Measurements from ENCODE around the gene GNAL.

The GNAL gene

GRCh38 chr18:11792632-11793031 is 103.6 kb downstream of the GNAL start:
- no peak for TF ChIP-seq CTCF (IDR thresholded peaks at IDR 0.05; ENCODE audit: borderline replicate concordance, control extremely low read depth, extremely low read depth, insufficient read depth, missing control alignments)
- DNase-seq (ENCODE audit: low spot score): no peak
- in situ Hi-C loops (cut with MboI; ENCODE audit: low sequenced_read_pairs, unreplicated experiment): no loop called here

GRCh38 chr18:11794195-11794594 is 105.1 kb downstream of the GNAL start:
- in situ Hi-C loops (cut with MboI; ENCODE audit: low sequenced_read_pairs, unreplicated experiment): no loop called here
- TF ChIP-seq CTCF (IDR thresholded peaks at IDR 0.05; ENCODE audit: borderline replicate concordance, control extremely low read depth, extremely low read depth, insufficient read depth, missing control alignments): no peak
- DNase-seq (ENCODE audit: low spot score): no peak

GRCh38 chr18:11795916-11796315 is 106.9 kb downstream of the GNAL start:
- in situ Hi-C loops (cut with MboI; ENCODE audit: low sequenced_read_pairs, unreplicated experiment): no loop called here
- no peak for DNase-seq (ENCODE audit: low spot score)
- no peak for TF ChIP-seq CTCF (IDR thresholded peaks at IDR 0.05; ENCODE audit: borderline replicate concordance, control extremely low read depth, extremely low read depth, insufficient read depth, missing control alignments)

- in situ Hi-C loops (cut with MboI; ENCODE audit: low sequenced_read_pairs, unreplicated experiment): no loop called here
- no peak for TF ChIP-seq CTCF (IDR thresholded peaks at IDR 0.05; ENCODE audit: borderline replicate concordance, control extremely low read depth, extremely low read depth, insufficient read depth, missing control alignments)
- DNase-seq (ENCODE audit: low spot score): no peak
Observed at GRCh38 chr18:11798271-11798670, 109.2 kb downstream of the GNAL start.

GRCh38 chr18:11799066-11799465 is 110.0 kb downstream of the GNAL start:
- in situ Hi-C loops (cut with MboI; ENCODE audit: low sequenced_read_pairs, unreplicated experiment): no loop called here
- no peak for DNase-seq (ENCODE audit: low spot score)
- no peak for TF ChIP-seq CTCF (IDR thresholded peaks at IDR 0.05; ENCODE audit: borderline replicate concordance, control extremely low read depth, extremely low read depth, insufficient read depth, missing control alignments)

GRCh38 chr18:11800566-11801334 is 111.7 kb downstream of the GNAL start:
- no peak for DNase-seq (ENCODE audit: low spot score)
- no peak for TF ChIP-seq CTCF (IDR thresholded peaks at IDR 0.05; ENCODE audit: borderline replicate concordance, control extremely low read depth, extremely low read depth, insufficient read depth, missing control alignments)
- in situ Hi-C loops (cut with MboI; ENCODE audit: low sequenced_read_pairs, unreplicated experiment): no loop called here
